ENCODE results near the gene RAB44. TPM values are rescaled to one million over a fixed set of nuclear protein-coding genes. Genes with fewer than 3 reads are reported as not detected.
"Not testable (repeated sequence)": the region's sequence is repeated elsewhere in the genome, so short reads cannot be mapped to it uniquely, and the experiment has no call there.

Gene RAB44
- total RNA-seq, 1 donor from 2014 or later: not detected

GRCh38 chr6:36703081-36703606 lies 5.5 kb downstream of the RAB44 start:
- Mint-ChIP-seq H3K27ac (no peak overlapping the region), H3K9me3 (no peaks in the 10 kb centered on the region), H3K27me3 (ENCODE audit: insufficient read depth, low read depth) (peaks cover 7% of the 10 kb centered on the region), H3K4me3 (no peak overlapping the region), H3K4me1 (peaks cover 4% of the 10 kb centered on the region), H3K36me3 (no peaks in the 10 kb centered on the region)
- Histone ChIP-seq H3K9me3 (ENCODE audit: low read depth) (no peaks in the 10 kb centered on the region), H3K79me2 (ENCODE audit: low read depth) (no peaks in the 10 kb centered on the region), H3K4me2 (no peak overlapping the region), H3K36me3 (no peaks in the 10 kb centered on the region), H3K4me3 (no peak overlapping the region), H3K27me3 (no peaks in the 10 kb centered on the region), H3F3A (ENCODE audit: low read depth) (no peaks in the 10 kb centered on the region), H3K27ac (no peak overlapping the region), H4K20me1 (ENCODE audit: low read depth) (no peaks in the 10 kb centered on the region), H2AFZ (replicated peaks) (no peak overlapping the region), H3K9ac (no peak overlapping the region), H3K4me1 (no peaks in the 10 kb centered on the region)
- no peak for DNase-seq (ENCODE audit: low spot score)
- TF ChIP-seq EZH2 (IDR thresholded peaks at IDR 0.05) (no peak), CTCF (IDR thresholded peaks at IDR 0.05) (no peak), EZH2phosphoT487 (IDR thresholded peaks at IDR 0.05) (no peak)

GRCh38 chr6:36703982-36704381 lies 6.4 kb downstream of the RAB44 start:
- H3K27ac Mint-ChIP-seq: no peak overlapping the region

GRCh38 chr6:36704961-36705577 lies 7.4 kb downstream of the RAB44 start:
- H3K4me1 Mint-ChIP-seq; H3K79me2 ChIP-seq (ENCODE audit: low read depth); H3K4me3 Mint-ChIP-seq; H3F3A ChIP-seq (ENCODE audit: low read depth); H3K27me3 ChIP-seq; H3K27ac ChIP-seq; H4K20me1 ChIP-seq (ENCODE audit: low read depth); H3K36me3 Mint-ChIP-seq; H3K9ac ChIP-seq; H3K27ac Mint-ChIP-seq; H3K4me2 ChIP-seq; DNase-seq (ENCODE audit: low spot score); H3K4me3 ChIP-seq; H3K36me3 ChIP-seq; H3K27me3 Mint-ChIP-seq (ENCODE audit: insufficient read depth, low read depth); H3K4me1 ChIP-seq; H3K9me3 Mint-ChIP-seq; H2AFZ ChIP-seq (replicated peaks); H3K9me3 ChIP-seq (ENCODE audit: low read depth): not testable (repeated sequence)

More at GRCh38 chr6:36703982-36704381, 6.4 kb downstream of the RAB44 start:
- peaks cover 4% of the 10 kb centered on the region for H3K4me1 Mint-ChIP-seq
- no peak overlapping the region for H3K27ac ChIP-seq
- H3K4me3 ChIP-seq: no peak overlapping the region
- no peaks in the 10 kb centered on the region for H3K27me3 ChIP-seq
- DNase-seq (ENCODE audit: low spot score): no peak
- H3K9me3 ChIP-seq (ENCODE audit: low read depth): no peaks in the 10 kb centered on the region
- no peaks in the 10 kb centered on the region for H3K9me3 Mint-ChIP-seq
- no peaks in the 10 kb centered on the region for H3F3A ChIP-seq (ENCODE audit: low read depth)
- H2AFZ ChIP-seq (replicated peaks): no peak overlapping the region
- no peak overlapping the region for H3K9ac ChIP-seq
- no peaks in the 10 kb centered on the region for H4K20me1 ChIP-seq (ENCODE audit: low read depth)
- no peak overlapping the region for H3K4me3 Mint-ChIP-seq
- H3K4me2 ChIP-seq: no peak overlapping the region
- H3K27me3 Mint-ChIP-seq (ENCODE audit: insufficient read depth, low read depth): peaks cover 2% of the 10 kb centered on the region
- TF ChIP-seq EZH2phosphoT487 (IDR thresholded peaks at IDR 0.05) (no peak), EZH2 (IDR thresholded peaks at IDR 0.05) (no peak), CTCF (IDR thresholded peaks at IDR 0.05) (no peak)
- no peaks in the 10 kb centered on the region for H3K79me2 ChIP-seq (ENCODE audit: low read depth)
- no peaks in the 10 kb centered on the region for H3K4me1 ChIP-seq
- H3K36me3 Mint-ChIP-seq: no peaks in the 10 kb centered on the region
- no peaks in the 10 kb centered on the region for H3K36me3 ChIP-seq

GRCh38 chr6:36706339-36706738 lies 8.7 kb downstream of the RAB44 start:
- H3K27me3 Mint-ChIP-seq (ENCODE audit: insufficient read depth, low read depth): peaks cover 2% of the 10 kb centered on the region
- Histone ChIP-seq H3K79me2 (ENCODE audit: low read depth) (no peaks in the 10 kb centered on the region), H4K20me1 (ENCODE audit: low read depth) (no peaks in the 10 kb centered on the region), H3K4me2 (no peak overlapping the region), H3K27me3 (no peaks in the 10 kb centered on the region), H3K36me3 (no peaks in the 10 kb centered on the region), H3K27ac (no peak overlapping the region), H3F3A (ENCODE audit: low read depth) (no peaks in the 10 kb centered on the region), H3K4me1 (no peaks in the 10 kb centered on the region), H3K4me3 (no peak overlapping the region), H3K9me3 (ENCODE audit: low read depth) (no peaks in the 10 kb centered on the region), H2AFZ (replicated peaks) (no peak overlapping the region), H3K9ac (no peak overlapping the region)
- no peak for DNase-seq (ENCODE audit: low spot score)
- H3K9me3 Mint-ChIP-seq: no peaks in the 10 kb centered on the region
- no peak overlapping the region for H3K27ac Mint-ChIP-seq
- no peak overlapping the region for H3K4me3 Mint-ChIP-seq
- no peaks in the 10 kb centered on the region for H3K36me3 Mint-ChIP-seq
- TF ChIP-seq CTCF (IDR thresholded peaks at IDR 0.05) (no peak), EZH2phosphoT487 (IDR thresholded peaks at IDR 0.05) (no peak), EZH2 (IDR thresholded peaks at IDR 0.05) (no peak)
- peaks cover 4% of the 10 kb centered on the region for H3K4me1 Mint-ChIP-seq
